A549 (cell line): ENCODE measurements around the gene DOK4. TPM values are rescaled to one million over a fixed set of nuclear protein-coding genes. Genes with fewer than 3 reads are reported as not detected.

ENCODE experiments used
- ATAC-seq, 2 experiments: fragments of 200-7000 bp in 1 of 2; fragments of >200 bp in 1 of 2; cut with Nextera tagmentation in 1 of 2; cut with Tn5 transposase in 1 of 2; 3 replicates each; pipeline versions ENCODE4 v1.8.0 to v1.9.1; 2018 to 2020; ENCODE audit warnings: mild to moderate bottlenecking in 1 of 2, moderate library complexity in 1 of 2
- CTCF ChIA-PET: fragments of 300-600 bp; sonication (Branson Sonifier 250); formaldehyde crosslinking; extraction: SDS; loops from one replicate; lab custom pipeline; 2021; ENCODE audit warnings: antibody characterized with exemption, inconsistent platforms; lab: Yijun Ruan, JAX
- POLR2A ChIA-PET: fragments of 350-600 bp; formaldehyde crosslinking; extraction: SDS; loops from one replicate; lab custom pipeline; 2021; ENCODE audit warnings: antibody characterized with exemption, inconsistent platforms; lab: Yijun Ruan, JAX
- DNase-seq, 2 experiments: peaks; one replicate each; pipeline versions ENCODE4 v3.0.0 to v3.0.0-alpha.2; 2011 to 2016; ENCODE audit warnings: low read depth in 1 of 2, low spot score in 1 of 2
- FAIRE-seq: peaks from 2 replicates; lab custom pipeline; 2011; peaks lifted over from hg19 to GRCh38; lab: Jason Lieb, UNC
- H3K27ac ChIP-seq, 2 experiments: fragments of >200 bp; sonication (Bioruptor Twin); formaldehyde crosslinking; 3 replicates each; pipeline ENCODE4 v1.5.1; 2016 to 2017
- H3K4me1 ChIP-seq: fragments of >200 bp; sonication (Bioruptor Twin); formaldehyde crosslinking; 3 replicates; pipeline ENCODE4 v1.6.1; 2016
- H3K4me2 ChIP-seq: fragments of >200 bp; sonication (Bioruptor Twin); formaldehyde crosslinking; 3 replicates; pipeline ENCODE4 v1.6.1; 2016
- H3K4me3 ChIP-seq: fragments of >200 bp; sonication (Bioruptor Twin); formaldehyde crosslinking; 3 replicates; pipeline ENCODE4 v1.5.1; 2016
- H3K9me3 ChIP-seq: fragments of >200 bp; sonication (Bioruptor Twin); formaldehyde crosslinking; 3 replicates; pipeline ENCODE4 v1.6.1; 2016
- BCL3 ChIP-seq: fragments of >200 bp; sonication (Bioruptor Twin); formaldehyde crosslinking; IDR thresholded peaks from 3 replicates; pipeline ENCODE4 v1.6.1; 2016
- CBX2 ChIP-seq: fragments of 200-600 bp; sonication (generic); IDR thresholded peaks from 2 replicates; pipeline ENCODE4 v1.6.1; 2016; ENCODE audit warnings: low read depth, mild to moderate bottlenecking, borderline replicate concordance
- CBX8 ChIP-seq: fragments of 200-600 bp; sonication (generic); IDR thresholded peaks from 2 replicates; pipeline ENCODE4 v1.6.1; 2016
- CHD2 ChIP-seq: fragments of 150-350 bp; IDR thresholded peaks from 2 replicates; pipeline ENCODE4 v1.6.1; 2014; ENCODE audit warnings: low read length; ENCODE audit not compliant: partially characterized antibody
- CTCF ChIP-seq: fragments of >200 bp; sonication (Bioruptor Twin); formaldehyde crosslinking; IDR thresholded peaks from 3 replicates; pipeline ENCODE4 v1.5.1; 2016
- EHMT2 ChIP-seq: fragments of 200-600 bp; sonication (generic); IDR thresholded peaks from 2 replicates; pipeline ENCODE4 v1.6.1; 2016; ENCODE audit warnings: antibody characterized with exemption, low read depth, mild to moderate bottlenecking, moderate library complexity
- EP300 ChIP-seq, 2 experiments: fragments of >200 bp; sonication (Bioruptor Twin); formaldehyde crosslinking; IDR thresholded peaks; 2 replicates in 1 of 2; 3 replicates in 1 of 2; pipeline ENCODE4 v1.6.1; 2016 to 2017
- ESRRA ChIP-seq: fragments of 150-350 bp; IDR thresholded peaks from 2 replicates; pipeline ENCODE4 v1.6.1; 2014; ENCODE audit warnings: mild to moderate bottlenecking, low read length, borderline replicate concordance
- FOSB ChIP-seq: fragments of 250-450 bp; sonication (Bioruptor Pico); IDR thresholded peaks from 2 replicates; pipeline ENCODE4 v1.5.0; 2020; ENCODE audit warnings: mild to moderate bottlenecking, moderate library complexity
- FOSL2 ChIP-seq, 2 experiments: fragments of 450-650 bp in 1 of 2; fragments of >200 bp in 1 of 2; sonication (Bioruptor Twin) in 1 of 2; formaldehyde crosslinking; IDR thresholded peaks; 2 replicates each; pipeline versions ENCODE4 v1.5.0 to v1.6.1; 2016 to 2020; ENCODE audit warnings: mild to moderate bottlenecking in 1 of 2, moderate library complexity in 1 of 2
- FOXS1 ChIP-seq: fragments of 250-450 bp; sonication (Bioruptor Pico); IDR thresholded peaks from 2 replicates; pipeline ENCODE4 v1.5.0; 2020; ENCODE audit warnings: mild to moderate bottlenecking, moderate library complexity
- GATA3 ChIP-seq: IDR thresholded peaks from 2 replicates; pipeline ENCODE4 v1.6.1; 2012; ENCODE audit warnings: borderline replicate concordance
- HES2 ChIP-seq: fragments of >200 bp; sonication (Bioruptor Twin); formaldehyde crosslinking; IDR thresholded peaks from 2 replicates; pipeline ENCODE4 v1.6.1; 2016
- HEYL ChIP-seq: fragments of 250-450 bp; sonication (Bioruptor Pico); IDR thresholded peaks from 2 replicates; pipeline ENCODE4 v1.8.0; 2021; ENCODE audit warnings: mild to moderate bottlenecking, moderate library complexity
- HOXB5 ChIP-seq: fragments of 250-450 bp; sonication (Bioruptor Pico); IDR thresholded peaks from 2 replicates; pipeline ENCODE4 v1.5.0; 2020; ENCODE audit warnings: mild to moderate bottlenecking, moderate library complexity
- JUNB ChIP-seq: fragments of >200 bp; sonication (Bioruptor Twin); formaldehyde crosslinking; IDR thresholded peaks from 2 replicates; pipeline ENCODE4 v1.6.1; 2016
- KDM1A ChIP-seq: fragments of 200-600 bp; sonication (generic); IDR thresholded peaks from 2 replicates; pipeline ENCODE4 v1.6.1; 2016; ENCODE audit warnings: low read depth, mild to moderate bottlenecking
- KDM5A ChIP-seq: fragments of 200-600 bp; sonication (generic); IDR thresholded peaks from 2 replicates; pipeline ENCODE4 v1.6.1; 2016; ENCODE audit warnings: antibody characterized with exemption, mild to moderate bottlenecking
- PHF8 ChIP-seq: fragments of 200-600 bp; sonication (generic); IDR thresholded peaks from 2 replicates; pipeline ENCODE4 v1.6.1; 2016; ENCODE audit warnings: low read depth, mild to moderate bottlenecking, antibody characterized with exemption, moderate library complexity, borderline replicate concordance
- POLR2A ChIP-seq: IDR thresholded peaks from 2 replicates; pipeline ENCODE4 v1.6.1; 2012; ENCODE audit warnings: mild to moderate bottlenecking, low read length
- POLR2AphosphoS2 ChIP-seq: conservative IDR thresholded peaks from 2 replicates; pipeline ENCODE4 v1.6.1; 2012; ENCODE audit warnings: low read length, improper control_type of control experiment, inconsistent platforms
- RARB ChIP-seq: fragments of 250-450 bp; sonication (Bioruptor Pico); IDR thresholded peaks from 2 replicates; pipeline ENCODE4 v1.8.0; 2021; ENCODE audit warnings: mild to moderate bottlenecking, moderate library complexity
- RNF2 ChIP-seq: fragments of 200-600 bp; sonication (generic); IDR thresholded peaks from 2 replicates; pipeline ENCODE4 v1.6.1; 2016; ENCODE audit warnings: low read depth, mild to moderate bottlenecking, antibody characterized with exemption, moderate library complexity, borderline replicate concordance
- SREBF2 ChIP-seq: fragments of 450-650 bp; IDR thresholded peaks from 2 replicates; pipeline ENCODE4 v1.6.1; 2014; ENCODE audit warnings: mild to moderate bottlenecking, moderate library complexity
- TP53 ChIP-seq: fragments of 250-450 bp; sonication (Bioruptor Pico); IDR thresholded peaks from 2 replicates; pipeline ENCODE4 v1.5.0; 2021; ENCODE audit warnings: mild to moderate bottlenecking, moderate library complexity
- ZC3H11A ChIP-seq: fragments of 450-650 bp; IDR thresholded peaks from 2 replicates; pipeline ENCODE4 v1.6.1; 2014; ENCODE audit warnings: antibody characterized with exemption, mild to moderate bottlenecking
- WGBS: methylation state at CpG from one replicate; pipeline ENCODE4 v1.1.6; 2017; ENCODE audit errors: missing lambda C conversion rate; 5-methylcytosine and 5-hydroxymethylcytosine counted together
- polyA plus RNA-seq, 4 experiments: library from polyadenylated mRNA; depleted of rRNA in 3 of 4; stranded (reverse); fragments of >200 nt; fragmentation: RNase III in 1 of 4; extraction: RNeasy Plus Mini Kit Qiagen cat#74134 plus additional on column Dnase treatment in 1 of 4; gene quantifications; 2 replicates in 3 of 4; 3 replicates in 1 of 4; pipeline ENCODE4 v1.2.3, GENCODE V29; 2011 to 2017

The DOK4 gene
- polyA plus RNA-seq, 2 of the 4 experiments (the other 2 are of a cell fraction), result 70.3 to 85.4 TPM

- WGBS, result 83% methylated on average over 3 of the region's 3 CpGs
- ATAC-seq (no peak), DNase-seq (no peak), FAIRE-seq (no peak)
- Histone ChIP-seq H3K4me3 (no peak overlapping the region), H3K27ac (no peak overlapping the region), H3K4me1 (no peaks in the 10 kb centered on the region), H3K9me3 (no peaks in the 10 kb centered on the region), H3K4me2 (no peak overlapping the region)
- ChIA-PET POLR2A (interaction anchor here (1.3 kb wide), 1 partner anchor 14 kb away, joined by 4 read pairs; the partner anchor contains the start of genes CIAPIN1 and COQ9), CTCF (interaction anchor here (1.1 to 6.3 kb wide), 7 partner anchors 9 to 132 kb away, joined by 3 to 109 read pairs (median 4); partner anchors contain the start of gene POLR2C)
- TF ChIP-seq ZC3H11A (no peak), HOXB5 (no peak), JUNB (no peak), RNF2 (no peak), GATA3 (no peak), PHF8 (no peak), RARB (CRISPR knock-in tag) (no peak), CBX8 (no peak), FOXS1 (CRISPR knock-in tag) (no peak), CBX2 (no peak), TP53 (CRISPR knock-in tag) (no peak)
Measured at GRCh38 chr16:57432989-57433388, 53.3 kb downstream of the DOK4 start.

GRCh38 chr16:57432505-57432904 lies 53.8 kb downstream of the DOK4 start:
- H3K9me3 ChIP-seq, result no peaks in the 10 kb centered on the region
- H3K4me1 ChIP-seq, result no peaks in the 10 kb centered on the region
- WGBS, result 91% methylated on average over 2 of the region's 2 CpGs
- no peak for DNase-seq
- ChIA-PET CTCF (interaction anchor here (0.7 to 6.3 kb wide), 11 partner anchors 9 to 133 kb away, joined by 3 to 109 read pairs (median 3); partner anchors contain the start of gene POLR2C), POLR2A (interaction anchor here (1.3 kb wide), 1 partner anchor 15 kb away, joined by 4 read pairs; the partner anchor contains the start of genes CIAPIN1 and COQ9)
- no peak overlapping the region for H3K4me3 ChIP-seq
- no peak for FAIRE-seq
- no peak for TF ChIP-seq FOSL2 (IDR thresholded peaks at IDR 0.05)
- no peak for TF ChIP-seq FOSL2 (CRISPR knock-in tag; IDR thresholded peaks at IDR 0.05)
- TF ChIP-seq RNF2, result no peak
- no peak for TF ChIP-seq KDM1A
- TF ChIP-seq EHMT2, result no peak
- no peak for TF ChIP-seq SREBF2
- no peak overlapping the region for H3K27ac ChIP-seq
- no peak for ATAC-seq
- H3K4me2 ChIP-seq, result no peak overlapping the region

- no peak for DNase-seq
- POLR2A ChIA-PET, result no interaction called here
- Histone ChIP-seq H3K27ac (no peak overlapping the region), H3K4me2 (no peak overlapping the region), H3K9me3 (no peaks in the 10 kb centered on the region), H3K4me1 (no peaks in the 10 kb centered on the region), H3K4me3 (no peak overlapping the region)
- CTCF ChIA-PET, result interaction anchor here (0.6 to 6.3 kb wide), 10 partner anchors 11 to 145 kb away, joined by 3 to 109 read pairs (median 4); no protein-coding TSS in a partner anchor
- 85% methylated on average over 5 of the region's 5 CpGs for WGBS
- no peak for ATAC-seq
- no peak for TF ChIP-seq POLR2AphosphoS2
- no peak for TF ChIP-seq EP300 (IDR thresholded peaks at IDR 0.05)
- no peak for TF ChIP-seq FOSB (CRISPR knock-in tag)
- no peak for TF ChIP-seq BCL3
- TF ChIP-seq SREBF2, result no peak
- TF ChIP-seq POLR2A, result no peak
- TF ChIP-seq ESRRA, result no peak
- TF ChIP-seq CTCF, result no peak
- no peak for TF ChIP-seq HES2
- TF ChIP-seq CHD2, result no peak
- no peak for TF ChIP-seq CBX8
- no peak for TF ChIP-seq ZC3H11A
- TF ChIP-seq KDM5A, result no peak
- TF ChIP-seq HEYL (CRISPR knock-in tag), result no peak
- no peak for TF ChIP-seq RNF2
- no peak for TF ChIP-seq HOXB5
- FAIRE-seq, result no peak
Measured at GRCh38 chr16:57430955-57431354, 55.3 kb downstream of the DOK4 start.
